HG02571 (cell line): ENCODE measurements around the gene RALGAPA1.
"Not testable (repeated sequence)": the region's sequence is repeated elsewhere in the genome, so short reads cannot be mapped to it uniquely, and the experiment has no call there.

Experiments used
- ATAC-seq: cut with Tn5 transposase; IDR thresholded peaks from one replicate; pipeline ENCODE4 v1.9.1; 2021; ENCODE audit warnings: mild to moderate bottlenecking, moderate library complexity; ENCODE audit not compliant: unreplicated experiment

The RALGAPA1 gene

GRCh38 chr14:35632271-35632670 lies 176.8 kb downstream of the RALGAPA1 start:
- no peak for ATAC-seq

- ATAC-seq, result no peak
Measured at GRCh38 chr14:35631071-35631805, 177.9 kb downstream of the RALGAPA1 start.

GRCh38 chr14:35628989-35629388 lies 180.1 kb downstream of the RALGAPA1 start:
- no peak for ATAC-seq

- not testable (repeated sequence) for ATAC-seq
Measured at GRCh38 chr14:35626947-35627346, 182.1 kb downstream of the RALGAPA1 start.

GRCh38 chr14:35621996-35622395 lies 187.1 kb downstream of the RALGAPA1 start:
- not testable (repeated sequence) for ATAC-seq

GRCh38 chr14:35619998-35620397 lies 189.1 kb downstream of the RALGAPA1 start:
- ATAC-seq, result not testable (repeated sequence)

- ATAC-seq, result not testable (repeated sequence)
Measured at GRCh38 chr14:35619461-35619860, 189.6 kb downstream of the RALGAPA1 start.

- no peak for ATAC-seq
Measured at GRCh38 chr14:35617500-35617899, 191.6 kb downstream of the RALGAPA1 start.

- ATAC-seq, result no peak
Measured at GRCh38 chr14:35607380-35607779, 201.7 kb downstream of the RALGAPA1 start.

- no peak for ATAC-seq
Measured at GRCh38 chr14:35600253-35600652, 208.8 kb downstream of the RALGAPA1 start.

GRCh38 chr14:35594616-35595015 lies 214.5 kb downstream of the RALGAPA1 start:
- ATAC-seq, result no peak

- not testable (repeated sequence) for ATAC-seq
Measured at GRCh38 chr14:35587373-35587772, 221.7 kb downstream of the RALGAPA1 start.

- no peak for ATAC-seq
Measured at GRCh38 chr14:35578639-35579038, 230.5 kb downstream of the RALGAPA1 start.

GRCh38 chr14:35578135-35578534 lies 231.0 kb downstream of the RALGAPA1 start:
- no peak for ATAC-seq

- ATAC-seq, result no peak
Measured at GRCh38 chr14:35576856-35577255, 232.2 kb downstream of the RALGAPA1 start.

- ATAC-seq, result no peak
Measured at GRCh38 chr14:35576260-35576659, 232.8 kb downstream of the RALGAPA1 start.

- no peak for ATAC-seq
Measured at GRCh38 chr14:35573911-35574310, 235.2 kb downstream of the RALGAPA1 start.

GRCh38 chr14:35571598-35571997 lies 237.5 kb downstream of the RALGAPA1 start:
- no peak for ATAC-seq

- no peak for ATAC-seq
Measured at GRCh38 chr14:35565871-35566464, 243.1 kb downstream of the RALGAPA1 start.

- ATAC-seq, result no peak
Measured at GRCh38 chr14:35558680-35559079, 250.4 kb downstream of the RALGAPA1 start.

GRCh38 chr14:35557221-35557747 lies 251.8 kb downstream of the RALGAPA1 start:
- ATAC-seq, result no peak

- ATAC-seq, result no peak
Measured at GRCh38 chr14:35556548-35556947, 252.5 kb downstream of the RALGAPA1 start.
